NT2/D1 (cell line): Measurements from ENCODE around the gene PEF1.

Experiments used
- SUZ12 ChIP-seq: IDR thresholded peaks from 2 replicates; pipeline ENCODE4 v1.6.1; 2011; ENCODE audit not compliant: insufficient read length, insufficient read depth; ENCODE audit errors: extremely low read depth
- YY1 ChIP-seq: IDR thresholded peaks from 2 replicates; pipeline ENCODE4 v1.6.1; 2011; ENCODE audit not compliant: insufficient read length, insufficient read depth
- ZNF274 ChIP-seq: IDR thresholded peaks from 2 replicates; pipeline ENCODE4 v1.6.1; 2011; ENCODE audit warnings: mild to moderate bottlenecking, low read depth, low read length

DNA sequence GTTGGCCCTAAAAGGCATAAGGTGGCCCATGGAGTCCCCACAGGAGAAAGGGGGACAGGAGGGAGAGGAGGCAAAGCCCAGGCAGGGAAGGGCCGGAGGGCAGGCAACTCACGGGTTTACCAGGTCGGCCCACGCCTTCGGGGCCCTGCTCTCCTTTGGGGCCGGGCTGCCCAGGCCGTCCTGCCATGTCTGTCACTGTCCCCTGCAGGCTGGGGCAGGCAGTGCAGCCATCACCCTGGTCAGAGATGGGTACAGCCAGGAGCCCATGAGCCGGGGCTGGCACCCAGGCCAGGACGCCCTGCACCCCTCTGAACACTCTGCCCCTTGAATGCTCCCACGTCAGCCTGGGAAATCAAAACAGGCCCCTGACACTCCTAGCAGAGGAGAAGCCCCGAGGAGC, 39.3 kb upstream of the PEF1 start:
- TF ChIP-seq ZNF274, result no peak
- no peak for TF ChIP-seq YY1
- TF ChIP-seq SUZ12, result no peak
